Cardiac fibroblast (primary cell): Measurements from ENCODE around the gene ENC1.

Experiments
- DNase-seq, 2 donors: peaks; one replicate each; pipeline versions ENCODE4 v3.0.0 to v3.0.0-alpha.2; 2010; ENCODE audit warnings: low read depth in 2 of 2
- H3K4me3 ChIP-seq, 2 donors: replicated peaks in 1 of 2; 1 replicate in 1 of 2; 2 replicates in 1 of 2; pipeline ENCODE4 v1.5.1; 2011; ENCODE audit warnings: low read depth in 2 of 2, low read length in 2 of 2, mild to moderate bottlenecking in 2 of 2, moderate library complexity in 1 of 2
- TF ChIP-seq, protein P1 (sequence below): IDR thresholded peaks from one replicate; pipeline ENCODE4 v1.5.1; 2011; ENCODE audit warnings: low read depth, mild to moderate bottlenecking, low read length, inconsistent platforms

The ENC1 gene

GRCh38 chr5:74625742-74626241 lies 14.7 kb downstream of the ENC1 start:
- DNase-seq: peak; percentile 42 to 82
- TF ChIP-seq, protein P1, sequence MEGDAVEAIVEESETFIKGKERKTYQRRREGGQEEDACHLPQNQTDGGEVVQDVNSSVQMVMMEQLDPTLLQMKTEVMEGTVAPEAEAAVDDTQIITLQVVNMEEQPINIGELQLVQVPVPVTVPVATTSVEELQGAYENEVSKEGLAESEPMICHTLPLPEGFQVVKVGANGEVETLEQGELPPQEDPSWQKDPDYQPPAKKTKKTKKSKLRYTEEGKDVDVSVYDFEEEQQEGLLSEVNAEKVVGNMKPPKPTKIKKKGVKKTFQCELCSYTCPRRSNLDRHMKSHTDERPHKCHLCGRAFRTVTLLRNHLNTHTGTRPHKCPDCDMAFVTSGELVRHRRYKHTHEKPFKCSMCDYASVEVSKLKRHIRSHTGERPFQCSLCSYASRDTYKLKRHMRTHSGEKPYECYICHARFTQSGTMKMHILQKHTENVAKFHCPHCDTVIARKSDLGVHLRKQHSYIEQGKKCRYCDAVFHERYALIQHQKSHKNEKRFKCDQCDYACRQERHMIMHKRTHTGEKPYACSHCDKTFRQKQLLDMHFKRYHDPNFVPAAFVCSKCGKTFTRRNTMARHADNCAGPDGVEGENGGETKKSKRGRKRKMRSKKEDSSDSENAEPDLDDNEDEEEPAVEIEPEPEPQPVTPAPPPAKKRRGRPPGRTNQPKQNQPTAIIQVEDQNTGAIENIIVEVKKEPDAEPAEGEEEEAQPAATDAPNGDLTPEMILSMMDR: peak; percentile 24
- no peak overlapping the region for H3K4me3 ChIP-seq

- DNase-seq: no peak
- TF ChIP-seq, protein P1: no peak
Observed at GRCh38 chr5:74624931-74625505, 15.5 kb downstream of the ENC1 start.

DNA sequence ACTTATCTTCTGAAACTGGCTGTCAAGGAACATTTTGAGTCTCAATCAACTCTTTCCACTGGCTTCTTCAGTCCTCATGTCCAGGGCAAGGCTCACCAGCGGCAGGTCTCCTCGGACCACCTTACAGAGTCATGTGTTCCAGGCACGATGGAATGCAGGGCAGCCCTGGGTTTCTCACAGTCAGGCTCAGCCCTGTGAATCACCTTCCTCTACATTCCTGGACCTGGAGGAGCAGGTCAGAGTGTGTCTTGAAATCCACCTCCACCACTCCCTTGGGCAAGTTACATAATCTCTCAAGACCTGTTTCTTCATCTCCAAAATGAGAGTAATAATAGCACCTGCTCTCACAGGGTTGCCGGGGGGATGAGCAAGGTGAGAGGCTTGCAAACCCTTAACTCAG lies 16.0 kb downstream of the ENC1 start:
- DNase-seq: no peak
- no peak overlapping the region for H3K4me3 ChIP-seq
- TF ChIP-seq, protein P1: no peak

More at GRCh38 chr5:74624931-74625505, 15.5 kb downstream of the ENC1 start:
- no peak overlapping the region for H3K4me3 ChIP-seq

DNA sequence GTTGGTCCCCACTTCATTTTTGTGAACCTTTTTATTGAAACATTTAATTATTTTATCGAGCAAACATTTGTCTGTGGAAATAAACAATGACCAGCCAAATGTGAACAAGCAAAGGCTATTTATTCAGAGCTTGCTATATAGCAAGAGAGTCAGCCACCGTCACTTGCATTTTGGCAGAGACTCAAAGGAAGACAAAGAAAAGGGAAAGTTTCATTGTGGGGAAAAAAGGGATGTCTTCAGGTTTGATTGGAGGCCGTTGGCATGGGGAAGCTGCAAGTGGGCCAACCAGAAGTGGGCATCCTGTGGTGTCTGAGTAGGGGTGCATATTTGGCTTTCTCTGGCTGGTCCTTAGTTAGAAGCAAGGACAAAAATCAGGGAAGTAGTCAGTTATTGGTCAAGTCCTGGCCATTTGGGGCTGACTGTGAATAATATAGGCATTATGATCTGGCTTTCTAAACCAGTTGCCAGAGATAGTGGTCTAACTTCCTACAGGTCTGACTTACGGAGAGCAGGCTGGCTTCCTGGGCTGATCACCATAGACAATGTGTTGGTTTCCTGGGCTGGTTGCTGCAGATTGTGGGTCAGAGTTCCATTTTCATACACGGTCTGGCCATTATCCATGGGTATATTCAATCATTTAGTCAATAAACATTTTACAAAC lies 16.6 kb downstream of the ENC1 start:
- no peak overlapping the region for H3K4me3 ChIP-seq
- DNase-seq: no peak
- TF ChIP-seq, protein P1: no peak

- TF ChIP-seq, protein P1: no peak
- DNase-seq: no peak
Observed at GRCh38 chr5:74623006-74623611, 17.4 kb downstream of the ENC1 start.

GRCh38 chr5:74622122-74622521 lies 18.4 kb downstream of the ENC1 start:
- DNase-seq: no peak
- TF ChIP-seq, protein P1: no peak
- no peak overlapping the region for H3K4me3 ChIP-seq

More at GRCh38 chr5:74623006-74623611, 17.4 kb downstream of the ENC1 start:
- H3K4me3 ChIP-seq: no peak overlapping the region
